Measurements from ENCODE around the gene MPEG1. TPM values are rescaled to one million over a fixed set of nuclear protein-coding genes. Genes with fewer than 3 reads are reported as not detected.

MPEG1 gene
- total and polyA plus RNA-seq, 9 donors = 1.8 to 28.5 (median 3.9) TPM

DNA sequence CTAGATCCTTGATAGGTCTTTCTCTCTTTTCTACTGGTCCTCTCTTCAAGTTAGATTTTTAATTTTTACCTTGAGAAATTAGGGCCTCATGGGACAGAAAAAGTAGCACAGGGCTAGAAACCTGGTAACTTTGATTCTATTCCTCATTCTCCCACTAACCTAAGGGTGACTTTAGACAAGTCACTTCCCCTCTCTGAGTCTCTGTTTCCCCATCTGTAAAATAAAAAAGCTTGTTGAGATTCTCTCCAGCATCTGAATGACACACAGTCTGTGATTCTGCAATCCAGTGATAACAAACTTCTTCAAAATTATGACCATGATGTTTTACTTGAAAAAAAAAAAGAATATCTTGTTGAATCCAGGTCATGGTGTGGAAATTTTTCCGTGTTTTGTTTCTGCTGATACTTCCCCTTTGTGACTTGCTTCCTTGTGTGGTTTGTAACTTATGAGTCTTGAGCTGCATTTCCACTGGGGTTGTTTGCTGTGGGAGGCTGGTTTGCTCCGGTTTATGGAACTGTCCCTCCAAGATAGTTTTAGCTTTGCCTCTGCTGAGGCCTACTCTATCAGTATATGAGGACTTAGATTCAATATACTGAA, 9.8 kb upstream of the MPEG1 start:
- TF ChIP-seq, protein P1, sequence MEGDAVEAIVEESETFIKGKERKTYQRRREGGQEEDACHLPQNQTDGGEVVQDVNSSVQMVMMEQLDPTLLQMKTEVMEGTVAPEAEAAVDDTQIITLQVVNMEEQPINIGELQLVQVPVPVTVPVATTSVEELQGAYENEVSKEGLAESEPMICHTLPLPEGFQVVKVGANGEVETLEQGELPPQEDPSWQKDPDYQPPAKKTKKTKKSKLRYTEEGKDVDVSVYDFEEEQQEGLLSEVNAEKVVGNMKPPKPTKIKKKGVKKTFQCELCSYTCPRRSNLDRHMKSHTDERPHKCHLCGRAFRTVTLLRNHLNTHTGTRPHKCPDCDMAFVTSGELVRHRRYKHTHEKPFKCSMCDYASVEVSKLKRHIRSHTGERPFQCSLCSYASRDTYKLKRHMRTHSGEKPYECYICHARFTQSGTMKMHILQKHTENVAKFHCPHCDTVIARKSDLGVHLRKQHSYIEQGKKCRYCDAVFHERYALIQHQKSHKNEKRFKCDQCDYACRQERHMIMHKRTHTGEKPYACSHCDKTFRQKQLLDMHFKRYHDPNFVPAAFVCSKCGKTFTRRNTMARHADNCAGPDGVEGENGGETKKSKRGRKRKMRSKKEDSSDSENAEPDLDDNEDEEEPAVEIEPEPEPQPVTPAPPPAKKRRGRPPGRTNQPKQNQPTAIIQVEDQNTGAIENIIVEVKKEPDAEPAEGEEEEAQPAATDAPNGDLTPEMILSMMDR (IDR thresholded peaks at IDR 0.05) = no peak
- TF ChIP-seq POLR2A (IDR thresholded peaks at IDR 0.05) (no peak), EP300 (IDR thresholded peaks at IDR 0.05) (no peak)
- H3K27ac ChIP-seq = no peak overlapping the region
- DNase-seq = no peak
- no peak overlapping the region for H3K4me3 ChIP-seq
- H3K36me3 ChIP-seq = no peaks in the 10 kb centered on the region
- no peaks in the 10 kb centered on the region for H3K9me3 ChIP-seq
- H3K4me1 ChIP-seq (ENCODE audit: insufficient read depth) = peaks cover 7% of the 10 kb centered on the region
- intact Hi-C loops (cut with DNase I) = loop anchor here in 1 of 4 donors (10.0 kb wide), 1 partner anchor 732 kb away; no protein-coding TSS in a partner anchor
- 81 to 90% (median 88%) methylated on average over 2 of the region's 2 CpGs for WGBS, 3 donors
- H3K27me3 ChIP-seq = no peaks in the 10 kb centered on the region

DNA sequence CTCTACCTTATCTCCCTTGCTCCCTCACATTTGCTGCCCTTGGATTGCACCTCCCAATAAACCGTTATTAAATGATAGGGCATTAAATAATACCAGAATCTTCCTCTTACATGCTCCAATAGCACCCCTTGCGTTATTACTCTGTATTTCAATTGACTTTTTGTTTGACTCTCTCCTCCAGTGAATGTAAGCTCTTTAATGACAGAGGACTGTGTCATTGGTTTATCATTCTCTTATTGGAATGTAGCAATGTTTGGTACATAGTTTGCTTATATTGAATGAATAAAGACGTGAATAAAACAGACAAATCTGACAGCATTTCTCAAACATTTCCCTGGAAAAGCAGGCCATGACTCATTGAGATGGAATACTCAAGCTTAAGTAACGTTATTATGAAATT, 8.7 kb upstream of the MPEG1 start:
- no peaks in the 10 kb centered on the region for H3K36me3 ChIP-seq
- DNase-seq = no peak
- H3K27me3 ChIP-seq = no peaks in the 10 kb centered on the region
- 48 to 60% (median 52%) methylated on average over 4 of the region's 4 CpGs for WGBS, 3 donors
- no peak overlapping the region for H3K27ac ChIP-seq
- peaks cover 8% of the 10 kb centered on the region for H3K4me1 ChIP-seq (ENCODE audit: insufficient read depth)
- TF ChIP-seq, protein P1 (IDR thresholded peaks at IDR 0.05) = no peak
- TF ChIP-seq EP300 (IDR thresholded peaks at IDR 0.05) = no peak
- TF ChIP-seq POLR2A (IDR thresholded peaks at IDR 0.05) = no peak
- H3K9me3 ChIP-seq = no peaks in the 10 kb centered on the region
- intact Hi-C loops (cut with DNase I) = loop anchor here in 1 of 4 donors (10.0 kb wide), 1 partner anchor 733 kb away; no protein-coding TSS in a partner anchor
- no peak overlapping the region for H3K4me3 ChIP-seq

DNA sequence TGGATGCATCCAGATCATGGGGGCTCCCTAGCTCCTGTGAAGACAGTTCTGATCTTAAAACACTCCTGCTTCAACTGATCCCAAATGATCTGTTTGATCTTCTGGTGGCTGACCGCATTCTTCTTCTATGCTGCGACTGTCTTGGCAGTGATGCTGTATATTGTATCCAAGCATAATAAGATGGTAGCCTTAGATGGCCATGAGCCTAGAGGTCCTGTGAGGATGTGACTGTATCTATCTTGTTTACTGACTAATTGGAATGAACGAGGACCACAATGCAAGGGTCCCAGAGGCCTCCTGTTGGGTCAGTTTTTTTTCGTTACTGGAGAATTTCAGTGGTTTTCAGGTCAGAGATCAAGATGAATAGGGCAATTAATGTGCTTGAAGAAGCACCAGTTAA, 7.1 kb upstream of the MPEG1 start:
- no peaks in the 10 kb centered on the region for H3K36me3 ChIP-seq
- H3K27ac ChIP-seq = no peak overlapping the region
- H3K4me3 ChIP-seq = no peak overlapping the region
- WGBS, 3 donors = 67 to 84% (median 76%) methylated on average over 4 of the region's 4 CpGs
- H3K4me1 ChIP-seq (ENCODE audit: insufficient read depth) = peaks cover 8% of the 10 kb centered on the region
- DNase-seq = no peak
- intact Hi-C loops (cut with DNase I) = loop anchor here in 1 of 4 donors (10.0 kb wide), 1 partner anchor 735 kb away; no protein-coding TSS in a partner anchor
- H3K9me3 ChIP-seq = no peaks in the 10 kb centered on the region
- no peaks in the 10 kb centered on the region for H3K27me3 ChIP-seq
- TF ChIP-seq POLR2A (IDR thresholded peaks at IDR 0.05) (no peak), EP300 (IDR thresholded peaks at IDR 0.05) (no peak)
- TF ChIP-seq, protein P1 (IDR thresholded peaks at IDR 0.05) = no peak

DNA sequence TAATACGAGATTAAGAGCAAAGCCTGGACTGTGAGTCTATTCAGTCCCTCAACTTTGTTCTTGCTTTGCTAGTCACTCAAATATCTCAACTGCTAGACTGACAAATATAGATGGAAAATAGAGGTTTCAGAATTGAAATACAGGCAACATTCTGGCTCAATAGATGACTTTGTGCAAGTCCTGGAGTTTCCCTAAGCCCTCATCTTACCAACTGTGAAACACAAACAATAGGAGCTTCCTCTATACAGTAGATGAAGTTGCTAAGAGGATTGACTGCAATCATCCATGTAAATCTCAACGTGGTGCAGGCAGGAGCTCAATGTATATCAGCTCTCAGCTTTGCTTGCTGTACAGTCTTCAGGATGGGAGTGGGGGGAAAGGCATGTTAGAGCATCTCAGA, 6.2 kb upstream of the MPEG1 start:
- 52 to 62% (median 57%) methylated on average over 2 of the region's 2 CpGs for WGBS, 3 donors
- TF ChIP-seq POLR2A (IDR thresholded peaks at IDR 0.05) (no peak), EP300 (IDR thresholded peaks at IDR 0.05) (no peak)
- TF ChIP-seq, protein P1 (IDR thresholded peaks at IDR 0.05) = no peak
- H3K4me1 ChIP-seq (ENCODE audit: insufficient read depth) = peaks cover 3% of the 10 kb centered on the region
- no peak overlapping the region for H3K27ac ChIP-seq
- no peak overlapping the region for H3K4me3 ChIP-seq
- intact Hi-C loops (cut with DNase I) = no loop called here
- no peaks in the 10 kb centered on the region for H3K36me3 ChIP-seq
- no peaks in the 10 kb centered on the region for H3K9me3 ChIP-seq
- no peaks in the 10 kb centered on the region for H3K27me3 ChIP-seq
- no peak for DNase-seq

Measured in ovary (tissue), 9 donors.